GM23338 (cell line): Measurements from ENCODE around the gene S100A3. TPM values are rescaled to one million over a fixed set of nuclear protein-coding genes. Genes with fewer than 3 reads are reported as not detected.
"Not testable (repeated sequence)": the region's sequence is repeated elsewhere in the genome, so short reads cannot be mapped to it uniquely, and the experiment has no call there.

Experiments used
- ATAC-seq: fragments of 200-7000 bp; cut with Tn5 transposase; 3 replicates; pipeline ENCODE4 v1.9.1; 2020
- DNase-seq: peaks from one replicate; pipeline ENCODE4 v3.0.0-alpha.2; 2015; ENCODE audit warnings: low spot score
- H2AFZ ChIP-seq: fragments of 200-600 bp; sonication (generic); 2 replicates; pipeline ENCODE4 v1.8.0; 2016; ENCODE audit warnings: antibody characterized with exemption, mild to moderate bottlenecking, moderate library complexity
- H3F3A ChIP-seq: fragments of 200-600 bp; sonication (generic); replicated peaks from 2 replicates; pipeline ENCODE4 v1.8.0; 2017; ENCODE audit warnings: antibody characterized with exemption, mixed run types, low read depth
- H3K27ac ChIP-seq: fragments of 200-600 bp; sonication (generic); 2 replicates; pipeline ENCODE4 v1.6.1; 2016; ENCODE audit warnings: low read depth
- H3K27me3 ChIP-seq: fragments of 200-600 bp; sonication (generic); 2 replicates; pipeline ENCODE4 v1.8.0; 2016; ENCODE audit warnings: mild to moderate bottlenecking, mixed run types, moderate library complexity; ENCODE audit not compliant: insufficient read depth
- H3K36me3 ChIP-seq: fragments of 200-600 bp; sonication (generic); 2 replicates; pipeline ENCODE4 v1.8.0; 2016; ENCODE audit warnings: mild to moderate bottlenecking; ENCODE audit not compliant: insufficient read depth
- H3K4me1 ChIP-seq: fragments of 200-600 bp; sonication (generic); 2 replicates; pipeline ENCODE4 v1.8.0; 2016; ENCODE audit warnings: mild to moderate bottlenecking, moderate library complexity; ENCODE audit not compliant: insufficient read depth
- H3K4me2 ChIP-seq: fragments of 200-600 bp; sonication (generic); 2 replicates; pipeline ENCODE4 v1.7.1; 2017; ENCODE audit warnings: mixed run types
- H3K4me3 ChIP-seq: fragments of 200-600 bp; sonication (generic); 2 replicates; pipeline ENCODE4 v1.6.1; 2016; ENCODE audit warnings: mixed run types
- H3K79me2 ChIP-seq: fragments of 200-600 bp; sonication (generic); replicated peaks from 2 replicates; pipeline ENCODE4 v1.8.0; 2017; ENCODE audit warnings: mild to moderate bottlenecking; ENCODE audit not compliant: insufficient read depth
- H3K9me2 ChIP-seq: fragments of 200-600 bp; sonication (generic); 2 replicates; pipeline ENCODE4 v1.8.0; 2017; ENCODE audit not compliant: insufficient read depth
- H4K20me1 ChIP-seq: fragments of 200-600 bp; sonication (generic); replicated peaks from 2 replicates; pipeline ENCODE4 v1.8.0; 2017; ENCODE audit warnings: mild to moderate bottlenecking; ENCODE audit not compliant: insufficient read depth
- H3K27ac Mint-ChIP-seq: 2 replicates; pipeline ENCODE4 v1.8.0; 2020; ENCODE audit warnings: inconsistent platforms, mild to moderate bottlenecking, moderate library complexity, mixed read lengths
- H3K27me3 Mint-ChIP-seq: 3 replicates; pipeline ENCODE4 v1.8.0; 2022; ENCODE audit warnings: low read depth, mild to moderate bottlenecking, moderate library complexity, mixed read lengths, inconsistent platforms; ENCODE audit not compliant: insufficient read depth, poor library complexity
- H3K36me3 Mint-ChIP-seq: 3 replicates; pipeline ENCODE4 v1.8.0; 2021; ENCODE audit warnings: low read depth, mild to moderate bottlenecking, inconsistent platforms, moderate library complexity, mixed read lengths
- H3K4me1 Mint-ChIP-seq: 3 replicates; pipeline ENCODE4 v1.8.0; 2020; ENCODE audit warnings: mild to moderate bottlenecking, inconsistent platforms, mixed read lengths
- H3K4me3 Mint-ChIP-seq: 3 replicates; pipeline ENCODE4 v1.8.0; 2021; ENCODE audit warnings: moderate library complexity, mild to moderate bottlenecking, inconsistent platforms, mixed read lengths
- H3K9me3 Mint-ChIP-seq: 3 replicates; pipeline ENCODE4 v1.8.0; 2020; ENCODE audit warnings: moderate library complexity, mild to moderate bottlenecking, inconsistent platforms, mixed read lengths
- EZH2 ChIP-seq: fragments of 200-600 bp; sonication (generic); IDR thresholded peaks from one replicate; pipeline ENCODE4 v1.8.0; 2017; ENCODE audit warnings: antibody characterized with exemption, mild to moderate bottlenecking, low read depth; ENCODE audit not compliant: unreplicated experiment
- EZH2phosphoT487 ChIP-seq: fragments of 200-600 bp; sonication (generic); IDR thresholded peaks from one replicate; pipeline ENCODE4 v1.8.1; 2018; ENCODE audit warnings: antibody characterized with exemption; ENCODE audit not compliant: unreplicated experiment
- JUNB ChIP-seq: IDR thresholded peaks from one replicate; pipeline ENCODE4 v1.6.1; 2016; ENCODE audit warnings: antibody characterized with exemption; ENCODE audit not compliant: unreplicated experiment
- NANOG ChIP-seq: IDR thresholded peaks from 2 replicates; pipeline ENCODE4 v1.6.1; 2016; ENCODE audit warnings: antibody characterized with exemption, borderline replicate concordance
- POLR2AphosphoS5 ChIP-seq: IDR thresholded peaks from 2 replicates; pipeline ENCODE4 v1.6.1; 2016; ENCODE audit warnings: antibody characterized with exemption, low read depth
- STAT1 ChIP-seq: IDR thresholded peaks from one replicate; pipeline ENCODE4 v1.6.1; 2016; ENCODE audit warnings: antibody characterized with exemption; ENCODE audit not compliant: unreplicated experiment
- ZNF114 ChIP-seq: fragments of 250-450 bp; sonication (Bioruptor Pico); IDR thresholded peaks from 2 replicates; pipeline ENCODE4 v1.5.0; 2020; ENCODE audit warnings: mild to moderate bottlenecking, moderate library complexity
- ZNF331 ChIP-seq: fragments of 250-450 bp; sonication (Bioruptor Pico); IDR thresholded peaks from 2 replicates; pipeline ENCODE4 v1.5.0; 2020; ENCODE audit warnings: low read depth, mild to moderate bottlenecking, moderate library complexity
- polyA plus RNA-seq: library from polyadenylated mRNA; unstranded; fragments of >200 nt; fragmentation: Nextera tagmentation; extraction: Ambion mirVana; gene quantifications from 2 replicates; pipeline ENCODE4 v1.2.1, GENCODE V29; 2016
- total RNA-seq: library from RNA; depleted of rRNA; stranded (reverse); fragments of >200 nt; shearing (Covaris generic); gene quantifications from 2 replicates; pipeline ENCODE4 v1.2.3, GENCODE V29; 2014
- TF ChIP-seq, protein P1 (sequence below), 2 experiments: fragments of 200-600 bp in 1 of 2; sonication (generic) in 1 of 2; conservative IDR thresholded peaks; 2 replicates each; pipeline versions ENCODE4 v1.5.1 to v1.6.1; 2016 to 2017; ENCODE audit warnings: antibody characterized with exemption in 2 of 2, low read depth in 2 of 2, mild to moderate bottlenecking in 2 of 2, moderate library complexity in 1 of 2
- TF ChIP-seq, protein P2 (sequence below): IDR thresholded peaks from one replicate; pipeline ENCODE4 v1.6.1; 2018; ENCODE audit warnings: antibody characterized with exemption; ENCODE audit not compliant: unreplicated experiment
- TF ChIP-seq, protein P3 (sequence below): IDR thresholded peaks from 2 replicates; pipeline ENCODE4 v1.6.1; 2016; ENCODE audit warnings: antibody characterized with exemption

Gene S100A3
- total and polyA plus RNA-seq, 2 experiments from 2014 or later = not detected

DNA sequence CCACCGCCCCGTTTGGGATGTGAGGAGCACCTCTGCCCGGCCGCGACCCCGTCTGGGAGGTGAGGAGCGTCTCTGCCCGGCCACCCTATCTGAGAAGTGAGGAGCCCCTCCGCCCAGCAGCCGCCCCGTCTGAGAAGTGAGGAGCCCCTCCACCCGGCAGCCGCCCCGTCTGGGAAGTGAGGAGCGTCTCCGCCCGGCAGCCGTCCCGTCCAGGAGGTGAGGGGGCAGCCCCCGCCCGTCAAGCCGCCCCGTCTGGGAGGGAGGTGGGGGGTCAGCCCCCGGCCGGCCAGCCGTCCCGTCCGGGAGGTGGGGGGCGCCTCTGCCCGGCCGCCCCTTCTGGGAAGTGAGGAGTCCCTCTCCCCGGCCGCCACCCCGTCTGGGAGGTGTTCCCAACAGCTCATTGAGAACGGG lies 26.0 kb upstream of the S100A3 start:
- H3K27ac Mint-ChIP-seq, H3K4me3 ChIP-seq, H3K36me3 ChIP-seq, H3K27me3 Mint-ChIP-seq, H3F3A ChIP-seq, H3K79me2 ChIP-seq, H3K27ac ChIP-seq, H3K9me2 ChIP-seq, H3K27me3 ChIP-seq, H3K4me1 ChIP-seq, ATAC-seq, H3K4me2 ChIP-seq, DNase-seq, H2AFZ ChIP-seq, H3K4me3 Mint-ChIP-seq, H3K36me3 Mint-ChIP-seq, H4K20me1 ChIP-seq: not testable (repeated sequence)
- H3K9me3 Mint-ChIP-seq = peaks cover 23% of the 10 kb centered on the region; the same call in 2 of the 3 replicates
- peaks cover 13% of the 10 kb centered on the region for H3K4me1 Mint-ChIP-seq

DNA sequence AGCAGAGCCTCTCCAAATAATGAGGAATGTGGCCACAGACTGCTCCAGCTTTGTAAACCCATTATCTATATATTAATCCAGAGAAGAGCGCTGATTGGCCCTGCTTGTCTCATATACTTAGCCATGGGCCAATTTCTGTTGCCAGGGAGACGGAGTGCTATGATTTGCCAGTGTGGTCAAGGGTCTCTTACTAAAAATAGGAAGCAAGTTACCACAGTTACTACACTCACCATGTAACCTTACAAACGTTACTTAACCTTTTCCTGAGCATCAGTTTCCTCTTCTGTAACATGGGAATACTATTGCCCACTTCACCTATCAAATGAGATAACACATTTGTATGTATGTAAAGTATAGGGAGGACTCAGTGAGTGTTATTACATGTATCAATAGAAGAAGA lies 24.3 kb upstream of the S100A3 start:
- Histone ChIP-seq H3K79me2 (no peaks in the 10 kb centered on the region), H3K9me2 (no peaks in the 10 kb centered on the region), H3K4me1 (peaks cover 5% of the 10 kb centered on the region; the same call in 1 of the 2 replicates), H2AFZ (no peak overlapping the region), H4K20me1 (no peaks in the 10 kb centered on the region), H3K36me3 (no peaks in the 10 kb centered on the region), H3K27ac (no peak overlapping the region), H3F3A (no peaks in the 10 kb centered on the region), H3K4me3 (no peak overlapping the region), H3K4me2 (no peak overlapping the region), H3K27me3 (no peaks in the 10 kb centered on the region)
- H3K27me3 Mint-ChIP-seq = peaks cover 7% of the 10 kb centered on the region
- peaks cover 13% of the 10 kb centered on the region for H3K4me1 Mint-ChIP-seq
- H3K9me3 Mint-ChIP-seq = peaks cover 23% of the 10 kb centered on the region; the same call in 2 of the 3 replicates
- H3K4me3 Mint-ChIP-seq = no peak overlapping the region
- no peak for DNase-seq
- H3K27ac Mint-ChIP-seq = no peak overlapping the region
- ATAC-seq = no peak
- no peaks in the 10 kb centered on the region; the same call in 1 of the 3 replicates for H3K36me3 Mint-ChIP-seq
- TF ChIP-seq, protein P1, sequence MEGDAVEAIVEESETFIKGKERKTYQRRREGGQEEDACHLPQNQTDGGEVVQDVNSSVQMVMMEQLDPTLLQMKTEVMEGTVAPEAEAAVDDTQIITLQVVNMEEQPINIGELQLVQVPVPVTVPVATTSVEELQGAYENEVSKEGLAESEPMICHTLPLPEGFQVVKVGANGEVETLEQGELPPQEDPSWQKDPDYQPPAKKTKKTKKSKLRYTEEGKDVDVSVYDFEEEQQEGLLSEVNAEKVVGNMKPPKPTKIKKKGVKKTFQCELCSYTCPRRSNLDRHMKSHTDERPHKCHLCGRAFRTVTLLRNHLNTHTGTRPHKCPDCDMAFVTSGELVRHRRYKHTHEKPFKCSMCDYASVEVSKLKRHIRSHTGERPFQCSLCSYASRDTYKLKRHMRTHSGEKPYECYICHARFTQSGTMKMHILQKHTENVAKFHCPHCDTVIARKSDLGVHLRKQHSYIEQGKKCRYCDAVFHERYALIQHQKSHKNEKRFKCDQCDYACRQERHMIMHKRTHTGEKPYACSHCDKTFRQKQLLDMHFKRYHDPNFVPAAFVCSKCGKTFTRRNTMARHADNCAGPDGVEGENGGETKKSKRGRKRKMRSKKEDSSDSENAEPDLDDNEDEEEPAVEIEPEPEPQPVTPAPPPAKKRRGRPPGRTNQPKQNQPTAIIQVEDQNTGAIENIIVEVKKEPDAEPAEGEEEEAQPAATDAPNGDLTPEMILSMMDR (conservative IDR thresholded peaks at IDR 0.05; ENCODE audit: low read depth in 2 of 2) = no peak
- TF ChIP-seq POLR2AphosphoS5 (no peak), EZH2phosphoT487 (no peak), ZNF331 (CRISPR knock-in tag) (no peak), NANOG (no peak), EZH2 (no peak), STAT1 (no peak), JUNB (no peak), ZNF114 (CRISPR knock-in tag) (no peak)
- TF ChIP-seq, protein P2, sequence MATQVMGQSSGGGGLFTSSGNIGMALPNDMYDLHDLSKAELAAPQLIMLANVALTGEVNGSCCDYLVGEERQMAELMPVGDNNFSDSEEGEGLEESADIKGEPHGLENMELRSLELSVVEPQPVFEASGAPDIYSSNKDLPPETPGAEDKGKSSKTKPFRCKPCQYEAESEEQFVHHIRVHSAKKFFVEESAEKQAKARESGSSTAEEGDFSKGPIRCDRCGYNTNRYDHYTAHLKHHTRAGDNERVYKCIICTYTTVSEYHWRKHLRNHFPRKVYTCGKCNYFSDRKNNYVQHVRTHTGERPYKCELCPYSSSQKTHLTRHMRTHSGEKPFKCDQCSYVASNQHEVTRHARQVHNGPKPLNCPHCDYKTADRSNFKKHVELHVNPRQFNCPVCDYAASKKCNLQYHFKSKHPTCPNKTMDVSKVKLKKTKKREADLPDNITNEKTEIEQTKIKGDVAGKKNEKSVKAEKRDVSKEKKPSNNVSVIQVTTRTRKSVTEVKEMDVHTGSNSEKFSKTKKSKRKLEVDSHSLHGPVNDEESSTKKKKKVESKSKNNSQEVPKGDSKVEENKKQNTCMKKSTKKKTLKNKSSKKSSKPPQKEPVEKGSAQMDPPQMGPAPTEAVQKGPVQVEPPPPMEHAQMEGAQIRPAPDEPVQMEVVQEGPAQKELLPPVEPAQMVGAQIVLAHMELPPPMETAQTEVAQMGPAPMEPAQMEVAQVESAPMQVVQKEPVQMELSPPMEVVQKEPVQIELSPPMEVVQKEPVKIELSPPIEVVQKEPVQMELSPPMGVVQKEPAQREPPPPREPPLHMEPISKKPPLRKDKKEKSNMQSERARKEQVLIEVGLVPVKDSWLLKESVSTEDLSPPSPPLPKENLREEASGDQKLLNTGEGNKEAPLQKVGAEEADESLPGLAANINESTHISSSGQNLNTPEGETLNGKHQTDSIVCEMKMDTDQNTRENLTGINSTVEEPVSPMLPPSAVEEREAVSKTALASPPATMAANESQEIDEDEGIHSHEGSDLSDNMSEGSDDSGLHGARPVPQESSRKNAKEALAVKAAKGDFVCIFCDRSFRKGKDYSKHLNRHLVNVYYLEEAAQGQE = no peak
- TF ChIP-seq, protein P3, sequence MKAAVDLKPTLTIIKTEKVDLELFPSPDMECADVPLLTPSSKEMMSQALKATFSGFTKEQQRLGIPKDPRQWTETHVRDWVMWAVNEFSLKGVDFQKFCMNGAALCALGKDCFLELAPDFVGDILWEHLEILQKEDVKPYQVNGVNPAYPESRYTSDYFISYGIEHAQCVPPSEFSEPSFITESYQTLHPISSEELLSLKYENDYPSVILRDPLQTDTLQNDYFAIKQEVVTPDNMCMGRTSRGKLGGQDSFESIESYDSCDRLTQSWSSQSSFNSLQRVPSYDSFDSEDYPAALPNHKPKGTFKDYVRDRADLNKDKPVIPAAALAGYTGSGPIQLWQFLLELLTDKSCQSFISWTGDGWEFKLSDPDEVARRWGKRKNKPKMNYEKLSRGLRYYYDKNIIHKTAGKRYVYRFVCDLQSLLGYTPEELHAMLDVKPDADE = no peak
